Endothelial cell (in vitro differentiated cells): ENCODE data around the gene CHRNE. TPM values are rescaled to one million over a fixed set of nuclear protein-coding genes. Genes with fewer than 3 reads are reported as not detected.
"Not testable (repeated sequence)": the region's sequence is repeated elsewhere in the genome, so short reads cannot be mapped to it uniquely, and the experiment has no call there.

ENCODE experiments used
- DNase-seq: peaks from one replicate; pipeline ENCODE4 v3.0.0; 2021; ENCODE audit warnings: low spot score
- H3K27ac Mint-ChIP-seq: one replicate; pipeline ENCODE4 v1.8.0; 2021; ENCODE audit warnings: mixed read lengths, inconsistent platforms; ENCODE audit not compliant: unreplicated experiment
- H3K27me3 Mint-ChIP-seq: one replicate; pipeline ENCODE4 v1.8.0; 2021; ENCODE audit warnings: mild to moderate bottlenecking, moderate library complexity, mixed read lengths, inconsistent platforms; ENCODE audit not compliant: unreplicated experiment
- H3K36me3 Mint-ChIP-seq: one replicate; pipeline ENCODE4 v1.8.0; 2021; ENCODE audit warnings: mild to moderate bottlenecking, low read depth, mixed read lengths, inconsistent platforms; ENCODE audit not compliant: unreplicated experiment
- H3K4me1 Mint-ChIP-seq: one replicate; pipeline ENCODE4 v1.8.0; 2021; ENCODE audit warnings: mild to moderate bottlenecking, mixed read lengths, inconsistent platforms; ENCODE audit not compliant: unreplicated experiment
- H3K4me3 Mint-ChIP-seq: one replicate; pipeline ENCODE4 v1.8.0; 2021; ENCODE audit warnings: mild to moderate bottlenecking, mixed read lengths, inconsistent platforms; ENCODE audit not compliant: unreplicated experiment
- H3K9me3 Mint-ChIP-seq: one replicate; pipeline ENCODE4 v1.8.0; 2021; ENCODE audit warnings: mixed read lengths, inconsistent platforms; ENCODE audit not compliant: unreplicated experiment
- total RNA-seq: library from RNA; stranded (reverse); fragmentation: NEBNext Ultra II Directional; extraction: Animal tissue kit (Norgen Biotek cat#: 25700); gene quantifications from one replicate; pipeline ENCODE4 v1.2.1, GENCODE V29; 2021; ENCODE audit not compliant: unreplicated experiment
- TF ChIP-seq, protein P1 (sequence below): fragments of 200-600 bp; sonication (generic); IDR thresholded peaks from one replicate; pipeline ENCODE4 v1.5.0; 2021; ENCODE audit warnings: antibody characterized with exemption; ENCODE audit not compliant: unreplicated experiment

The CHRNE gene
- total RNA-seq, 1 donor from 2014 or later, result 1.2 TPM

GRCh38 chr17:4858068-4858881 lies 44.6 kb downstream of the CHRNE start:
- Mint-ChIP-seq H3K27ac (peak overlapping the region; percentile 99), H3K4me3 (peak overlapping the region; percentile 71), H3K27me3 (peaks cover 13% of the 10 kb centered on the region), H3K36me3 (peaks cover 14% of the 10 kb centered on the region), H3K4me1 (peaks cover 62% of the 10 kb centered on the region), H3K9me3 (no peaks in the 10 kb centered on the region)
- TF ChIP-seq, protein P1, sequence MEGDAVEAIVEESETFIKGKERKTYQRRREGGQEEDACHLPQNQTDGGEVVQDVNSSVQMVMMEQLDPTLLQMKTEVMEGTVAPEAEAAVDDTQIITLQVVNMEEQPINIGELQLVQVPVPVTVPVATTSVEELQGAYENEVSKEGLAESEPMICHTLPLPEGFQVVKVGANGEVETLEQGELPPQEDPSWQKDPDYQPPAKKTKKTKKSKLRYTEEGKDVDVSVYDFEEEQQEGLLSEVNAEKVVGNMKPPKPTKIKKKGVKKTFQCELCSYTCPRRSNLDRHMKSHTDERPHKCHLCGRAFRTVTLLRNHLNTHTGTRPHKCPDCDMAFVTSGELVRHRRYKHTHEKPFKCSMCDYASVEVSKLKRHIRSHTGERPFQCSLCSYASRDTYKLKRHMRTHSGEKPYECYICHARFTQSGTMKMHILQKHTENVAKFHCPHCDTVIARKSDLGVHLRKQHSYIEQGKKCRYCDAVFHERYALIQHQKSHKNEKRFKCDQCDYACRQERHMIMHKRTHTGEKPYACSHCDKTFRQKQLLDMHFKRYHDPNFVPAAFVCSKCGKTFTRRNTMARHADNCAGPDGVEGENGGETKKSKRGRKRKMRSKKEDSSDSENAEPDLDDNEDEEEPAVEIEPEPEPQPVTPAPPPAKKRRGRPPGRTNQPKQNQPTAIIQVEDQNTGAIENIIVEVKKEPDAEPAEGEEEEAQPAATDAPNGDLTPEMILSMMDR, result no peak
- DNase-seq, result peak; percentile 49

- Mint-ChIP-seq H3K4me3 (peak overlapping the region; percentile 64), H3K27ac (peak overlapping the region; percentile 99), H3K4me1 (peaks cover 58% of the 10 kb centered on the region), H3K36me3 (peaks cover 12% of the 10 kb centered on the region), H3K27me3 (peaks cover 13% of the 10 kb centered on the region)
- not testable (repeated sequence) for DNase-seq, H3K9me3 Mint-ChIP-seq
These were observed 45.6 kb downstream of the CHRNE start for GRCh38 chr17:4857347-4857746.

DNA sequence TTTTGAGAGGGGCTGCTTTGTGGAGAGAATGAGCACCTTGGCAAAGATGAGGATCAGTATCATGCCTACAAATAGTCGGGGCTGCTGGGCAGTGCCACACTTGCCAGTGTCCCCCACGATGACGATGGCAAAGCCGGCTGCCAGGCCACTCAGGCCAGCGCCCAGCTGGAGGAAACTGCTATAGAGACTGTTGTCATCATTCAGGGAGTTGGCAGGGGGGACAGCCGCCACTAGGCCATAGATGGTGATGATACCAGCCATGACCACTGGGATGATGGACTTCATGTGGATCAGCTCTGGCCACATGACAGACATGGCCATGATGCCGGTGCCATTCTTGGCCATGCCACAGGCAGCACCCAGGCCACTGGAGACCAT lies 46.0 kb downstream of the CHRNE start:
- DNase-seq, result no peak
- TF ChIP-seq, protein P1, result no peak
- Mint-ChIP-seq H3K4me1 (peaks cover 60% of the 10 kb centered on the region), H3K27ac (peak overlapping the region; percentile 89), H3K36me3 (peaks cover 14% of the 10 kb centered on the region), H3K9me3 (no peaks in the 10 kb centered on the region), H3K4me3 (peak overlapping the region; percentile 24), H3K27me3 (peaks cover 13% of the 10 kb centered on the region)

DNA sequence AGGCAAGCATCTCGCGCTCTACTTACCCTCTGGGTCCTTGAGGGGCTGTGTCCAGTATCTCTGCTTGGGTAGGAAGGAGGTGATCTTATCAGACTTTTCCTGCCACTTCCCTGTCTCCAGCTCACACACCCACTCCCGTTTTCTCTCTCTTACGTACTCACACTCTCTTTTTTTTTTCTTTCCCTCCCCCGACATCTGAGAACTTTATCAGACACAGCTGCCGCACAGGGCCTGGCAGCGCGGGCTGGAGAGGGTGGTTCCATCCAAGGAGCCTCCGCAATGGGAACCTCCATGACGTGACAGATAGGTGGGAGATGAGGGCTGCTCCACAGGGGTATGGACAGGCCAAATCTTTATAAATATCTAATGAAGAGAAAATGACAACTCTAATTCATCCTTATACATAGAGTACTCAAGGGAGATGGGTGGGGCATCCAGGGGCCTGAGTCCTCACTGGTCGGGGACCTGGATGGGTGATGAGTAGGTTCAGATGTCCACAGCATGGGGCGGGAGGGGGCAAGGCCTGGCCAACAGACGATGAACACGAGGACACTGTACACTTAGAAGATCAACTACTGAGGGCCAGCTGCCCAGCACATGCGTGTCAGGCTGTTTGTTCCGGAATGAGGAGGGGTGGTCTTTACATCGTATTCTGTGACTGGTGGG lies 46.5 kb downstream of the CHRNE start:
- Mint-ChIP-seq H3K9me3 (no peaks in the 10 kb centered on the region), H3K4me1 (peaks cover 60% of the 10 kb centered on the region), H3K27ac (peak overlapping the region; percentile 89), H3K36me3 (peaks cover 14% of the 10 kb centered on the region), H3K27me3 (peaks cover 13% of the 10 kb centered on the region), H3K4me3 (peak overlapping the region; percentile 24)
- TF ChIP-seq, protein P1, result no peak
- no peak for DNase-seq

GRCh38 chr17:4854111-4854681 lies 48.7 kb downstream of the CHRNE start:
- Mint-ChIP-seq H3K27ac (peak overlapping the region; percentile 5), H3K36me3 (peaks cover 17% of the 10 kb centered on the region), H3K4me1 (peaks cover 60% of the 10 kb centered on the region), H3K4me3 (no peak overlapping the region), H3K27me3 (peaks cover 17% of the 10 kb centered on the region), H3K9me3 (no peaks in the 10 kb centered on the region)
- TF ChIP-seq, protein P1, result no peak
- no peak for DNase-seq
